Esophagus squamous epithelium (tissue), 5 donors: ENCODE measurements around the gene FBP1. TPM values are rescaled to one million over a fixed set of nuclear protein-coding genes. Genes with fewer than 3 reads are reported as not detected.

Experiments
- DNase-seq: peaks from one replicate; lab custom pipeline; 2025; lab: John Stamatoyannopoulos, UW
- H3K27ac ChIP-seq, 4 donors: fragments of 200-600 bp; sonication (generic); one replicate each; pipeline ENCODE4 v1.5.1; 2016 to 2019; ENCODE audit warnings: mild to moderate bottlenecking in 1 of 4
- H3K27me3 ChIP-seq, 4 donors: fragments of 200-600 bp; sonication (generic); 1 replicate in 3 of 4; 2 replicates in 1 of 4; pipeline versions ENCODE4 v1.5.1 to v1.6.0; 2017 to 2021; ENCODE audit warnings: antibody characterized with exemption in 1 of 4
- H3K36me3 ChIP-seq, 3 donors: fragments of 200-600 bp; sonication (generic); one replicate each; pipeline ENCODE4 v1.5.1; 2016 to 2019
- H3K4me1 ChIP-seq, 3 donors: fragments of 200-600 bp; sonication (generic); one replicate each; pipeline ENCODE4 v1.5.1; 2017 to 2019
- H3K4me3 ChIP-seq, 4 donors: fragments of 200-600 bp; sonication (generic); 1 replicate in 3 of 4; 2 replicates in 1 of 4; pipeline ENCODE4 v1.5.1; 2016 to 2019; ENCODE audit warnings: mild to moderate bottlenecking in 2 of 4, moderate library complexity in 1 of 4
- H3K9me3 ChIP-seq, 3 donors: fragments of 200-600 bp; sonication (generic); one replicate each; pipeline ENCODE4 v1.5.1; 2016 to 2019
- POLR2A ChIP-seq, 4 donors: fragments of 450-650 bp; IDR thresholded peaks; one replicate each; pipeline ENCODE4 v1.6.1; 2017; ENCODE audit warnings: antibody characterized with exemption in 4 of 4, mild to moderate bottlenecking in 4 of 4, moderate library complexity in 3 of 4
- WGBS, 2 donors: methylation state at CpG; one replicate each; pipeline ENCODE4 v1.1.5; 2018; 5-methylcytosine and 5-hydroxymethylcytosine counted together
- intact Hi-C: fragments of 100-400 bp; cut with DNase I; formaldehyde crosslinking; loops from one replicate; pipeline ENCODE4 v1.15.0; 2022
- total RNA-seq, 4 donors: library from RNA; depleted of rRNA; stranded (reverse); fragments of >200 nt; gene quantifications; one replicate each; pipeline ENCODE4 v1.1.0, GENCODE V29; 2016
- TF ChIP-seq, protein P1 (sequence below), 6 experiments: fragments of 450-650 bp in 4 of 6; fragments of 200-600 bp in 2 of 6; sonication (generic) in 2 of 6; IDR thresholded peaks; one replicate each; pipeline ENCODE4 v1.5.1; 2016 to 2019; ENCODE audit warnings: antibody characterized with exemption in 6 of 6, mild to moderate bottlenecking in 4 of 6, moderate library complexity in 4 of 6
- donor health status: DM: yes; HTN: yes; CAD: no.

The FBP1 gene
- total RNA-seq, 4 donors from 2014 or later = 0.19 to 3.0 (median 1.7) TPM; not detected in 1

DNA sequence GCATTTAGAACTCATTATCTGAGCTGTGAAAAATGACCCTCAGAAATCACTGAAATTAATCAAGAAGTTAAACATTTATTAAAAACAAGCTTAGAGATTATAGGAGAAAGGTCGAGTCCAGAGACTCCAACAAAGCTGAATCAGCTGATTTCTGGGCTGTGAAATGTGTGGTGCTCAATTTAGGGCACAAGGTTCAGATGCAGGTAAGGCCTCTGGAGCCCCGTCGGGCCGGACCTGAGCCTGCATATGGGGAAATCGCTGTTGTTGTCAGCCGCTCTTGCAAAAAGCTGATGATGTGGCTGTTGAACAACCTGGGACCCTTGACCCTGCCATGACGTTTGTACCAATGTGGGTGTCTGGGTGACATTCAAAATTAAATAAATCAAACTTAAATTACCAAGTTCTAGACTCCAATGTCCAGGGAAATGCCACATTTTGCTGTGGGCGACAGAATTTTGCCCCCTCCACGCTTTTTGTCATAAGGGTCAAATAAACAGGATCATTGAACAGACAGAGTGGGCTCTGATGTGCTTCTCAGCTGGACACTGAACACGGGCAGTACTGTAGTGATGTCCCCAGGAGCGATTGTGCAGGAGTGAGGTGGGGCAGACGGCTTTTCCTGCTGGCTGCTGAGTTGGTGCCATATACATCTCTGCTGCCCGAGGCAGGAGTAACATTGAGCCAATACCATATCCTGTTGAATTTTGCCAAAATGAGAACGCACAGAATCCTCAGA is 27.2 kb upstream of the FBP1 start:
- Histone ChIP-seq H3K4me3 (no peak overlapping the region), H3K36me3 (no peaks in the 10 kb centered on the region), H3K27ac (no peak overlapping the region), H3K27me3 (peaks cover 0 to 12% (median 0%) of the 10 kb centered on the region in 4 donors), H3K4me1 (peaks cover 0 to 10% (median 0%) of the 10 kb centered on the region in 3 donors), H3K9me3 (no peaks in the 10 kb centered on the region)
- WGBS, 2 donors = 75 to 83% methylated on average over 12 to 14 of the region's 14 CpGs
- TF ChIP-seq, protein P1, sequence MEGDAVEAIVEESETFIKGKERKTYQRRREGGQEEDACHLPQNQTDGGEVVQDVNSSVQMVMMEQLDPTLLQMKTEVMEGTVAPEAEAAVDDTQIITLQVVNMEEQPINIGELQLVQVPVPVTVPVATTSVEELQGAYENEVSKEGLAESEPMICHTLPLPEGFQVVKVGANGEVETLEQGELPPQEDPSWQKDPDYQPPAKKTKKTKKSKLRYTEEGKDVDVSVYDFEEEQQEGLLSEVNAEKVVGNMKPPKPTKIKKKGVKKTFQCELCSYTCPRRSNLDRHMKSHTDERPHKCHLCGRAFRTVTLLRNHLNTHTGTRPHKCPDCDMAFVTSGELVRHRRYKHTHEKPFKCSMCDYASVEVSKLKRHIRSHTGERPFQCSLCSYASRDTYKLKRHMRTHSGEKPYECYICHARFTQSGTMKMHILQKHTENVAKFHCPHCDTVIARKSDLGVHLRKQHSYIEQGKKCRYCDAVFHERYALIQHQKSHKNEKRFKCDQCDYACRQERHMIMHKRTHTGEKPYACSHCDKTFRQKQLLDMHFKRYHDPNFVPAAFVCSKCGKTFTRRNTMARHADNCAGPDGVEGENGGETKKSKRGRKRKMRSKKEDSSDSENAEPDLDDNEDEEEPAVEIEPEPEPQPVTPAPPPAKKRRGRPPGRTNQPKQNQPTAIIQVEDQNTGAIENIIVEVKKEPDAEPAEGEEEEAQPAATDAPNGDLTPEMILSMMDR (IDR thresholded peaks at IDR 0.05) = no peak
- no peak for TF ChIP-seq POLR2A (IDR thresholded peaks at IDR 0.05)
- DNase-seq = no peak
- intact Hi-C loops = no loop called here

DNA sequence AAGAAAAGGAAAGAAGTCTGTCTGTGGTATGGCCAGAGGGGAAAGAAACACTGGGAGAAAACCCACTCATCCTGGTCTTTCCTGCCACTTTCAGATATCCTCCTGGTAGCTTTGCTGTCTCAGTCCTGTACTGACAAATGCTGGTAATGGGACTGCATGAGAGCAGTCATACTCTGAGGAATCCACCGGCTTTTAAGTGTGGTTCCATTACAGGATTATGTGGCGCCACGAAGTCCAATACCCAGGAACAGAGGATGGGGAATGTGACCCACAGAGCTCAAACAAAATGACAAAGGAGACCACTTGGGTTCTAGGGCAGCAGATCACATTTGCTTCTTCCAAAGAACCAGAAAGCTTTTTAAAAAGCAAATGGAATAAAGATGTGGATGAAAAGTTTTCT is 26.3 kb upstream of the FBP1 start:
- no peak overlapping the region for H3K4me3 ChIP-seq
- TF ChIP-seq, protein P1 (IDR thresholded peaks at IDR 0.05) = no peak
- no peak for TF ChIP-seq POLR2A (IDR thresholded peaks at IDR 0.05)
- DNase-seq = no peak
- no peaks in the 10 kb centered on the region for H3K9me3 ChIP-seq
- H3K4me1 ChIP-seq = peaks cover 0 to 10% (median 0%) of the 10 kb centered on the region in 3 donors
- H3K27me3 ChIP-seq = peaks cover 0 to 12% (median 0%) of the 10 kb centered on the region in 4 donors
- intact Hi-C loops = no loop called here
- H3K27ac ChIP-seq = no peak overlapping the region
- 91 to 92% methylated on average over 3 of the region's 3 CpGs for WGBS, 2 donors
- H3K36me3 ChIP-seq = no peaks in the 10 kb centered on the region

DNA sequence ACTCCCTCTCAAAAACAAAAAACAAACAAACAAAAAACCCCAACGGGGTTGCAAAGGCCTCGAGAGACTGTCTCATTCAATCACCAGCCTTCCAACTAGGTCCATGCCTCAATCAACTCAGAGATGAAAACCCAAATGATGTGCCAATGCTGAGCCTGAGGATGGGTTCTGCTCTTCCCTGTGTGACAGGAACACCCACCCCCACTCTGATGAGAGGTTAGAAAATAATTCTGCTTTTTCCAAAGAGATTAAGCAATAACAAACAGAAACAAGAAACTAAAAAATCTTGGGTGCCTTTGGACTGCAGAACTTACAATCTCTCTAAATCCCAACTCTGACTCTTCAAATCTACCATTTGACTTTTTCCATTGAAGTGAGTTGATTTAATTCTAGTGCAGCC is 25.5 kb upstream of the FBP1 start:
- WGBS, 2 donors = 44 to 75% methylated on average over 2 of the region's 2 CpGs
- intact Hi-C loops = no loop called here

DNA sequence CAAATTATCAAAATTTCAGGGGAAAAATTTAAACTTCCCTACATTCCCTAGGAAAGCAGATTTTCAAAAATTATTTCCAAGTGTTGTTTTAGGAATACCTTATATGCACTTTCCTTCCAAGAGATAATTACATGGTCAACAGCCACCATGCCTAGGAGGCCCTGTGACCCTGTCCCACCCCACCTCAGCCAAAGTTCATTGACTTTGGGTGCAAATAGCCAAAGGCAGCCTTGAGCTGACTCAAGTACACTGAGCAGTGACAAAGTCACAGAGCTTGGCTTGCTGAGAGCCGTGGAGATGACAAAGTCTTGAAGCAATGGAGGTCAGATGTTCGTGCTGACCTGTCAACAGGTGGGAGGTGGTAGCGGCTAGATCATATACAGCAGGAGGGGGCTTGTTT is 24.3 kb upstream of the FBP1 start:
- intact Hi-C loops = no loop called here

More for the DNA sequence above, 25.5 kb upstream of the FBP1 start:
- Histone ChIP-seq H3K27me3 (peaks cover 0 to 12% (median 0%) of the 10 kb centered on the region in 4 donors), H3K9me3 (no peaks in the 10 kb centered on the region), H3K4me3 (no peak overlapping the region), H3K27ac (no peak overlapping the region), H3K36me3 (no peaks in the 10 kb centered on the region), H3K4me1 (peaks cover 0 to 10% (median 0%) of the 10 kb centered on the region in 3 donors)
- no peak for TF ChIP-seq POLR2A (IDR thresholded peaks at IDR 0.05)
- TF ChIP-seq, protein P1 (IDR thresholded peaks at IDR 0.05) = no peak
- no peak for DNase-seq

DNA sequence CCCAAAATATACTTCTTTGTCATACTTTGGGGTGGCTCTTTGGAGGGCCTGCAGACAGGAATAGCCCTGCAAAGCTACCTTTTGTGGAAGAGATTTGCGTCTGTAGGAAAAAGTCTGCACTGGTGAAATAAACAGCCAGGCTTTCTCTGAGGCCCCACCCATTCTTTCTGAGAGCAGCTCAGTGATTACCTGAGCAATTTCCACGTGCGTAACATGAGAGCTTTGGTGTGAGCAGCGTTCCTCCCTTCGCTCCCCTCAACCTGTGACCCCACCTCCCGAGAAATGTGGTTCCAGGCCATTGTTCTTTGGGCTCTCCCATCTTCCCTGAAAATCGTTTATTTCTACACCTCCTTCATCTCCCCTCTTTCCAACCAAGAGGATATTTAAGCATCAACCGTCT is 23.8 kb upstream of the FBP1 start:
- no peak overlapping the region for H3K27ac ChIP-seq
- intact Hi-C loops = no loop called here

More for the DNA sequence above, 24.3 kb upstream of the FBP1 start:
- Histone ChIP-seq H3K4me1 (peaks cover 0 to 1% (median 0%) of the 10 kb centered on the region in 3 donors), H3K9me3 (no peaks in the 10 kb centered on the region), H3K36me3 (no peaks in the 10 kb centered on the region), H3K4me3 (no peak overlapping the region), H3K27me3 (peaks cover 0 to 12% (median 0%) of the 10 kb centered on the region in 4 donors), H3K27ac (no peak overlapping the region)
- TF ChIP-seq, protein P1 (IDR thresholded peaks at IDR 0.05) = no peak
- no peak for TF ChIP-seq POLR2A (IDR thresholded peaks at IDR 0.05)
- DNase-seq = no peak
- WGBS, 2 donors = 81 to 92% methylated on average over 3 of the region's 3 CpGs

More for the DNA sequence above, 23.8 kb upstream of the FBP1 start:
- Histone ChIP-seq H3K9me3 (no peaks in the 10 kb centered on the region), H3K36me3 (no peaks in the 10 kb centered on the region), H3K27me3 (peaks cover 0 to 12% (median 0%) of the 10 kb centered on the region in 4 donors), H3K4me3 (no peak overlapping the region), H3K4me1 (no peaks in the 10 kb centered on the region)
- WGBS, 2 donors = 68 to 78% methylated on average over 8 of the region's 8 CpGs
- DNase-seq = no peak
- TF ChIP-seq, protein P1 (IDR thresholded peaks at IDR 0.05) = no peak
- no peak for TF ChIP-seq POLR2A (IDR thresholded peaks at IDR 0.05)
